Measurements from ENCODE around the gene SLC11A1. TPM values are rescaled to one million over a fixed set of nuclear protein-coding genes. Genes with fewer than 3 reads are reported as not detected.

SLC11A1 gene
- total and polyA plus RNA-seq, 2 donors (not counting 1 experiment from before 2014, with no cell fraction given), result 0.03 to 0.17 TPM

DNA sequence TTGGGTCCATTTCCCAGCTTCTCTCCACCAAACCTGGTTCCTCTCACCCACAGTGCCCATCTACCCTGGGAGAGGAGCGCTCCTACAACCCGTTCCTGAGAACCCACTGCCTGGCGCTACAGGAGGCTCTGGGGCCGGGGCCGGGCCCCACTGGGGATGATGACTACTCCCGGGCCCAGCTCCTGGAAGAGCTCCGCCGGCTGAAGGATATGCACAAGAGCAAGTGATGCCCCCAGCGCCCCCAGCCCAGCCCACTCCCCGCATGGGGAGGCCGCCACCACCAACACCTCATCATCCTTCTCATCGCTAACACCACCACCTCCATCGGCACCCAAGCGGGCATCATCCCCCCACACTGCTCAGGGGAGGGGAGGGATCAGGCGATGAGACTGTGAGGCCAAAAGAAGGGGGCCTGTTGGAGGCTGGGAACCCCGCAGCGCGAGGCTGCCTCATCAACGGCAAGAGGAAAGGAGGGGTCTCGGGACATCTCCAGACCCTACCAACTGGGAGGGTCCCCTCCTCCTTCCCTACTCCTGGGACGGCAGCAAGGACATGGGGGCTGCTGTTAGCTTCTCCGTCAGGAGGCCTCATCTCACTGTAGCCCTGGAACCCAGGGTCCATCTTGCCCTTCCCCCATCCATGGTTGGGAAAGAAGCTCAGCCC is 37.2 kb upstream of the SLC11A1 start:
- Histone ChIP-seq H3K9ac (ENCODE audit: insufficient read depth, low read length) (no peak overlapping the region), H3K79me2 (ENCODE audit: control insufficient read depth, insufficient read depth, low read length) (no peaks in the 10 kb centered on the region), H3K4me3 (replicated peaks in 1 of 4; ENCODE audit: control extremely low read depth in 1 of 4, insufficient read depth in 1 of 4, low read depth in 3 of 4, low read length in 4 of 4) (no peak overlapping the region), H4K20me1 (ENCODE audit: control insufficient read depth, extremely low read depth, insufficient read depth, low read length) (no peaks in the 10 kb centered on the region), H3K27me3 (ENCODE audit: control insufficient read depth, insufficient read depth, low read length) (no peaks in the 10 kb centered on the region), H3K9me3 (ENCODE audit: control insufficient read depth, insufficient read depth, low read depth, low read length) (no peaks in the 10 kb centered on the region), H3K4me1 (ENCODE audit: control insufficient read depth, extremely low read depth, insufficient read depth, low read length) (peaks cover 2% of the 10 kb centered on the region), H2AFZ (ENCODE audit: low read length) (no peak overlapping the region), H3K27ac (ENCODE audit: insufficient read depth, low read length) (no peak overlapping the region), H3K36me3 (ENCODE audit: control insufficient read depth, insufficient read depth, low read length) (no peaks in the 10 kb centered on the region), H3K4me2 (ENCODE audit: extremely low read depth, insufficient read depth, low read length) (no peak overlapping the region)
- DNase-seq (ENCODE audit: low read depth in 2 of 2), result no peak
- TF ChIP-seq EZH2 (IDR thresholded peaks at IDR 0.05; ENCODE audit: low read length, missing control alignments), result no peak
- no peak for TF ChIP-seq CTCF (conservative IDR thresholded peaks at IDR 0.05 in 1 of 2, IDR thresholded peaks at IDR 0.05 in 1 of 2; ENCODE audit: low read depth in 1 of 2, low read length in 2 of 2)

DNA sequence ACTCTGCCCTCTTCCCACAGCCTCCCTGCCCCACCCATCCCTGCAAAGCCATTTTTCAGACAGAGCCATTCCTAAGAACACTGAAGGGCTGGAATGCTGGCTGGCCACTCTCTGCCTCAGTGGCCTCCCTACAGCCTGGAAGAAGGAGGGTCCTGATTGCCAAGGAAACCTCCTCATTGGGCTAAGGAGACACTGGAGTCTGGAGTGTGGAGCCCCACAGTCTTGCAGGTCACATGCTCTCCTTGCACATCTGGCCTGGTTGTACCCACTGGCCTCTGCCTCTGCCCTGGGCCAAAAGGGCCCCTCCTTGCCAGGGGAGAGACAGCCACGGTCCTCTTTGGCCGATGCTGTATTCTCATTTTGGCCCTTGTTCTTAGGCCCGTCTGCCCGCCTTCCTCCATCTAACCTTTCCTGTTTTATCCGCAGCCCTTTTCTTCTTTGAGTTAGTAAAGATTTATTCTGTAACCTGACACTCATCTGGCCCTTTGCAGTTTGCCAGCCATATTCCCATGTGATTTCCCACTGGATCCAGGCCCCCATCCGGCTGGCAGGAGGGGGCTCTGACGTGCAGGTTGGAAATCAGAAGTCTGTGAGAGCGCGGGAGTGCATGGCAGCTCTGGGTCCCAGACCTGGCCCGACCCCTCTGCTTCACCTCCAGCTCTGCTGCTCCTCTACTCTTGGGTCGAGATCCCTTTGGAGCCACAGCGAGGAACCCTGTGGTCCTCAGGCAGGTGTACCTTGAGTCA is 36.4 kb upstream of the SLC11A1 start:
- Histone ChIP-seq H3K27ac (ENCODE audit: insufficient read depth, low read length) (no peak overlapping the region), H3K9me3 (ENCODE audit: control insufficient read depth, insufficient read depth, low read depth, low read length) (no peaks in the 10 kb centered on the region), H2AFZ (ENCODE audit: low read length) (no peak overlapping the region), H4K20me1 (ENCODE audit: control insufficient read depth, extremely low read depth, insufficient read depth, low read length) (no peaks in the 10 kb centered on the region), H3K4me2 (ENCODE audit: extremely low read depth, insufficient read depth, low read length) (no peak overlapping the region), H3K27me3 (ENCODE audit: control insufficient read depth, insufficient read depth, low read length) (no peaks in the 10 kb centered on the region), H3K36me3 (ENCODE audit: control insufficient read depth, insufficient read depth, low read length) (no peaks in the 10 kb centered on the region), H3K4me3 (replicated peaks in 1 of 4; ENCODE audit: control extremely low read depth in 1 of 4, insufficient read depth in 1 of 4, low read depth in 3 of 4, low read length in 4 of 4) (no peak overlapping the region), H3K79me2 (ENCODE audit: control insufficient read depth, insufficient read depth, low read length) (no peaks in the 10 kb centered on the region), H3K4me1 (ENCODE audit: control insufficient read depth, extremely low read depth, insufficient read depth, low read length) (peaks cover 2% of the 10 kb centered on the region), H3K9ac (ENCODE audit: insufficient read depth, low read length) (no peak overlapping the region)
- TF ChIP-seq CTCF (conservative IDR thresholded peaks at IDR 0.05 in 1 of 2, IDR thresholded peaks at IDR 0.05 in 1 of 2; ENCODE audit: low read depth in 1 of 2, low read length in 2 of 2), result no peak
- TF ChIP-seq EZH2 (IDR thresholded peaks at IDR 0.05; ENCODE audit: low read length, missing control alignments), result no peak
- peak in 1 of 2 donors; percentile 16 for DNase-seq (ENCODE audit: low read depth in 2 of 2)

- H3K79me2 ChIP-seq (ENCODE audit: control insufficient read depth, insufficient read depth, low read length), result no peaks in the 10 kb centered on the region
- H3K4me1 ChIP-seq (ENCODE audit: control insufficient read depth, extremely low read depth, insufficient read depth, low read length), result peaks cover 2% of the 10 kb centered on the region
- TF ChIP-seq EZH2 (IDR thresholded peaks at IDR 0.05; ENCODE audit: low read length, missing control alignments) (no peak), CTCF (conservative IDR thresholded peaks at IDR 0.05 in 1 of 2, IDR thresholded peaks at IDR 0.05 in 1 of 2; ENCODE audit: low read depth in 1 of 2, low read length in 2 of 2) (no peak)
- H3K4me3 ChIP-seq (replicated peaks in 1 of 4; ENCODE audit: control extremely low read depth in 1 of 4, insufficient read depth in 1 of 4, low read depth in 3 of 4, low read length in 4 of 4), result no peak overlapping the region
- no peaks in the 10 kb centered on the region for H3K36me3 ChIP-seq (ENCODE audit: control insufficient read depth, insufficient read depth, low read length)
- no peaks in the 10 kb centered on the region for H3K27me3 ChIP-seq (ENCODE audit: control insufficient read depth, insufficient read depth, low read length)
- H3K4me2 ChIP-seq (ENCODE audit: extremely low read depth, insufficient read depth, low read length), result no peak overlapping the region
- H3K9ac ChIP-seq (ENCODE audit: insufficient read depth, low read length), result no peak overlapping the region
- DNase-seq (ENCODE audit: low read depth in 2 of 2), result no peak
- H3K27ac ChIP-seq (ENCODE audit: insufficient read depth, low read length), result no peak overlapping the region
- no peak overlapping the region for H2AFZ ChIP-seq (ENCODE audit: low read length)
- H4K20me1 ChIP-seq (ENCODE audit: control insufficient read depth, extremely low read depth, insufficient read depth, low read length), result no peaks in the 10 kb centered on the region
- no peaks in the 10 kb centered on the region for H3K9me3 ChIP-seq (ENCODE audit: control insufficient read depth, insufficient read depth, low read depth, low read length)
These were observed 34.9 kb upstream of the SLC11A1 start for GRCh38 chr2:218347172-218347571.
